Posterior cingulate gyrus (tissue), 11 donors: ENCODE measurements around the gene A2M.

Experiments
- DNase-seq, 10 donors: peaks; one replicate each; pipeline versions ENCODE4 v3.0.0 to v3.0.0-alpha.2; 2020 to 2021; ENCODE audit warnings: mixed read lengths in 3 of 10
- intact Hi-C: fragments of 100-400 bp; cut with DNase I; formaldehyde crosslinking; loops from one replicate; pipeline ENCODE4 v1.15.1; 2023

A2M gene

DNA sequence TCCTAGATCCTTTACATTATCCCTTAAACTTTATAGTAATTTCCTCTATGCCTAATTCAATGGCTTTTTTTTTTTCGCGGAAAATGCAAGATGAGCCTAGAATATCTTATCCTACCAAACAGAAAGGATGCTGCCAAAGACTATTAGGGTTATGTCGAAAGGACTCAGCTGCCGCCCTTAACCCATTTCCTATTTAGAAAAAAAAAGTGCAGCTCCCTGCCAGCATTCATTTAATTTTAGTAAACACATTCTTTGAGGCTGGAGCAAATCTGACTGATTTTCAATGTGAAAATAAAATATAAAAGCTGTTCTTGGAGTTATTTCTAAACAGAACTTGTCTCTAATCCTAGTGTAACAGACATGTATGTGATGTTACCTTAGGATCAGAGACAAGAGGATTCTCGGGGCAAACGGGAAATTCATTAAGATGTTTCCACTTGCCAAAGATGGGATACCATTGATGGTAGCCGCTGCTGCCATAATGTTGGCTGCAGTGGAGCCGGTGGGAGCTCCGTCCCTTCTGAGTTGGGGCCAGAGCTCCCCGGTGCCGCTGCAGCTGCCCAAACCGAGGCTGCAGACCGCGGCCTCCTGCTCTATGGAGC is 8.2 kb upstream of the A2M start:
- intact Hi-C loops = no loop called here
- no peak for DNase-seq

DNA sequence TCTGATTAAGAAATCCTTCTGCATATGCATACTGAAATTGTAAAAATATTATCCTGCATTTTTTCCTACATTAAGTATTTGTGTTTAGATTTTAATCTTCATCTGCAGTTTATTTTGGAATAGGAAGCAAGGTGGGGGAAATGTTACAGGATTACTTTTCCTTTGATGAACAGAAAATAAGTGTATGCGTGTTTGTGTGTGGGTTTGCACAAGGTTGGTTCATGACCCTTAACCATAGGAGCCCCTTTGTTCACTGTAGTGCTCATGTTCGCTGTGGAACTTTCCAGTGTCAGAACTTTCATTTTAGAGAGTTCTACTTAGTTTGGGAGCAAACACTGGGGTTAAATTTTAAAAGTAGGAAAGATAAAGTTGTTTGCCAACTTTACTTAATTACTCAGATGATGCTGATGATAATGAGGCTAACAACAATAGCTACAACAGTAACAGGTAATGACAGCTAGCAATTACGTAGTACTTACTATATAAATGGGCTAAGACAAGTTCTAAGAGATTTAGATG is 6.4 kb upstream of the A2M start:
- DNase-seq = no peak
- intact Hi-C loops = no loop called here

DNA sequence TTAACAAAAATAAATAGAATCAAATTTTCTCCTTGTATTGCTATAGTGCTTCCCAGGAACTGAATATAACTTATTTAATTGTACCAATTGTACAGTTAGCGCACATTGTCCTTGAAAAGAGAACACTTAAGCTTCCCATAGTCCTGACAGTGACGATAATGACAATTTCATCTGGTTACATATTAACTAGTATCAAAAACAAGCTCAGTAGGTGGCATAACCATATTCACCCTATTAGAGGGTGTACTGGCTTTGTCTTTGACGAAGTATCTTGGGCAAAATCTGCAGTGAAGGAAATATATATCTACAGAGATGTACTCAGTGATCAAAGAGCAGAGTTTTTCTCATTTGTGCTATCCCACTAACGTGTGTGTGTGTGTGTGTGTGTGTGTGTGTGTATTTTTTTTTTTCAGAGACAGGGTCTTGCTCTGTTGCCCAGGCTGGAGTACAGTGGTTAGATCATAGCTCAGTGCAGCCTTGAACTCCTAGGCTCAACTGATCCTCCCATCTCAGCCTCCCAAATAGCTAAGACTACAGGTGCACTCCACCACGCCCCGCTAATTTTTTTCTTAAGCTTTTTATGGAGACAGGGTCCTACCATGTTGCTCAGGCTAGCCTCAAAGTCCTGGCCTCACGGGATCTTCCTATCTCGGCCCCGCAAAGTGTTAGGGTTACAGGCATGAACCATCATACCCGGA is 4.9 kb upstream of the A2M start:
- intact Hi-C loops = no loop called here
- DNase-seq = no peak

DNA sequence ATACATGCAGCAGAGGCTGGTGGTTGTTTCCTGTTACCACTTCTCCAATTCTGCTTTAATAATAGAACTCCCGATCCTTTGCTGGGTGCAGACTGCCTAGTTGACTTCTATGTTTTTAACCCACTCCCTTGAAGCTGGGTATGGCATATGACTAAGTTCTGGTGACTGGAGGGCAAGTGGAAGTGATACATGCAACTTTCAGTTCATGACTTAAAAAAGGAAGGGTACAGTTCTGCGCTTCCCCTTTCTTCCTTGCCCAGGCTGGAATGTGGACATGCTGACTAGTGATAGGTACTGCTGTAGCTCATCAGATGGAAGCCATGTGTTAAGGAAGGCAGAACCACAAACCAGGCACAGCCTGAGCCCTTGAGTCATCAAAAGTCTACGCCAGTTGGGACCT is 2.4 kb upstream of the A2M start:
- peak in 1 of 10 donors; percentile 72 for DNase-seq
- intact Hi-C loops = no loop called here

DNA sequence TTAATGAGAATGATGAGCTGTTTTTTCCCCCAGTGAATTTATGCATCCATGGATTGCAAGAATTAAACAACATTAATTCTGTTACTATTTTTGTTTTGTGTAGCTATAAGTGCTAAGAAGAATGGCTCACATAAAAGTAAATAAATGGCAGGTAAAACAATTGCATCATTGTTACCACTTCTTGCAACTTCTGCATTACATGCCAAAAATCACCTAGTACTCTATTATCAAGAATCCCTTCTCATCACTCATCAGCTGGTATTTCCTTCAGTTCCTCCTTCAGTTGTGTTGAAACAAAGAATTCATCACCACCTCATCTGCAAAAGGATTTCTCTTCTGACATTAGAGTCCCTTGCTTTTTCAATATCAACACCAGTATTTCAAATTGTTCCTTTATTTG is 773 bp downstream of the A2M start:
- DNase-seq = no peak
- intact Hi-C loops = no loop called here

DNA sequence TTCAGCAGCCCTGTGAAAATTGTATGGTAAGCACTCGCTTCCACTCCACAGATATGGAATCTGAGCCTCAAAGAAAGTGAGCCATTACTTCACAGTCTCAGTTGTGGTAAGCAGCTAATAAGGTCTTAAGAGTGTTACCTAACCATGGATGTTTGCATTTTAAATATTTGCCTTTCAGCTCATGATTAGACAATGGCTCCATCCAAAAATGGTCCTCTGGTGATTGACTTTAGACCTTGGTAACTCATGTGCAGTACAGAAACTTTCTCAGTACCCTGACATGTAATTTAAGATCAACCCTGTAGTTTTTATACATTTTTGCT is 1.8 kb downstream of the A2M start:
- intact Hi-C loops = no loop called here
- no peak for DNase-seq

DNA sequence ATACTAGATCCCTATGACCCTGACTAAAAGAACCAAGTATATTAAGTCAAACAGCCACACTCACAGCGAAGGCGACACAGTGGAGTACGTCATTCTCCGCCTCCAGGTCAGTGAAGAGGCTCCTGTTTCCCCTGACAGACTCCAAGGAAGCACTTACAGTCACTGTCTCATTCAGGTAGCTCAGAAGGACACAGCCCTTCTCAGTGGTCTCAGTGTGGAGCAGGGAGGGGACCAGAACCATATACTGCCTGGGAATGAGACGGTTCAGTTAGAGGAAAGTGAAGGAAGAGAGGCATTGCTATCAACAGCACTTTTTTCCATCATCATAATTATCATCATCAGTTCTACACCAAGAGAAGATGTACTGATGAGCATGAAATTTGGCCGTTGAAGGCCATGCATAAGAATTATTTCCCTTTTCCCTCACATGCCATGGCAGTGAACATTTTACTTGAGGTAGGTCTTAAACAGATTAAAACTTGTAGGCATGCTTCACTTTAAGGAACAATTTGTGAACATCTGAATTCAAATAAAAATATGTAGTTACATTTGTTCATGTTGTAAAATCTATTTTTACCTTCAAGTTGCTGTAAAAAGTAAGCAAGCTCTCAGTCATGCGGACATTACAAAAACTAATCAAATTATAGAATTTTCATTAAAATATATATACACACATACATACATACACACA is 2.3 kb downstream of the A2M start:
- intact Hi-C loops = no loop called here
- no peak for DNase-seq

DNA sequence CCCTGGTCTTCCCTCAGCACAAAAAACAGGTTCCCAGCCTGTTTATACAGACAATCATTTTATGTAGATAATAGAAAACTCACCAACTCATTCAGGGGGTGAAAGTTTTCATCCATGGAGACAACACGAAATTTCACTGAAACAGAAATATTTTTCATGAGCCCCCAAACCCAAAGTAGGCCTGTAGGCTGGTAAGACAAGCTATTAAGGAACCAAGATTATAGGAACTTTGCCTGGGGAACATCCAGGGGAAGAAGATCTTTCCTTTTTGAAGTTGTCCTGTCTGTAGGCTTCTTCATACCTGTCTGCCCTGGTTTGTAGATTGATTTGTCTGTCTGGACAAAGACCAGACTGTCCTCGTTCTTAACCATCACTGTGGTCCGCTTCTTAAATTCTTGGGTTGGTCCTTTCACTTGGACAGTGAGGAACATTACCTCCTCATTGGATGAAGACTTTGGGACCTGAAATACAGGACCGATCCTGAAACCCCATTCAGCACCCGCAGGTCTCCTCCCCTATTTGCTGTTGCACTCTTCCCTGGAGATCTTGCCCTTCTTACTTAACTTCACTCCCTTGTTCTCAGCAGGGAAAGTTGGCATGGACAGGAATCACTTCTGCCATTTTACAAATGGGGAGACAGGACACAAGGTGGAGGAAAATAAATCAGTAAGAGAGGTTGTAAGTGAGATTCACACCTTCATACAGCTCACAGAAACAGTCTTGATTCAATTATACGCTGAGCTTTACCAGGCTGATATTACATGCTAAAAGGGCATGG is 3.5 kb downstream of the A2M start:
- no peak for DNase-seq
- intact Hi-C loops = no loop called here

DNA sequence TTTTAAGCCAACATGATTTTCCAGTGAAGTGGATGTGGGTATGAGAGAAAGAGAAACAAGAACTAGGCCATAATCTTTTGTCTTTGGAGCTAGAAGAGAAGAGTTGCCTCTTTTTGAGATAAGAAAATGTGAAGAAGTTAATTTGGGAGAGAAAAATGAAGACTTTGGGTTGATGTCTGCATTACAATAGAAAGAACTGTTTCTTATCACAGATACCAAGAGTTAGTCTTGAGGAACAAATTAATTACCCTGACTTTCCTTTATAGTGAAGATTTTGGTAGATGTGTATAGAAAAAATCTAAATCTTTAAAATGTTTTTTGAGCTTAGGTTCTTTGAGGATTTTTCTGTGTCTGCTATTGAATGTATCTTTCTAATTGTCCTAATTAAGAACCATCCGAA is 4.2 kb downstream of the A2M start:
- DNase-seq = no peak
- intact Hi-C loops = no loop called here

DNA sequence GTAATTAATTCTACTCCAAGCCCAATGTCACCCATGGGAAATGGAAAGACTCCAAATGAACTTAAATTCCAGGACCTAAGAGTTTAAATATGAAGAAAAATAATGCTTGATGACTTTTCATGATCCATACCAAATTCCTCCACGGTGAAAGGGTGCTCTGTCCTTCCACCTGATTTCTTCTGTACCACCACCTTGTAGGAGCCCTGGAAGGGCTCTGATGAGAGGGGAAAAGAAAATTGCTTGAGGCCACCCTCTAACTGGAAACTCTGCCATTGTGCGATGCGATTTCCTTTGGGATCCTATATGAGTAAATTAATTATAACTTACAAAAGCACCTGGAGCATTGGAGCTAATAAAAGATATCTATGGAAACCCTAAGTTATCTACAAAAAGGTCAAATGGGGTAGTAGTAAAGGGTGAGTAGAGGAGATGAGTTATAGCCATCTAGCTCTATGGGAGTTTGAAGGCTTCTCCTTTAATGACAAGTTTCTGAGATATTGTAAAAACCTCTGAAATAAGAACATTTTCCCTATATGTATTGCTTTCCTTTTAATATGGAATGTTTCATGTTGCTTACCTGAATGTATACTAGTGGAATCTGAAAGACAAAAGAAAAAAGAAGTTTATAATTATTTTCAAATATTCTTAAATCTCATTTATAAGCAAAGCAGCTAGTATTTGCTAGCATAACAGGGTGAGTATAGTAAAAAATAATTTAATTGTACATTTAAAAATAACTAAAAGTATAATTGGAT is 5.8 kb downstream of the A2M start:
- intact Hi-C loops = no loop called here
- DNase-seq = no peak

DNA sequence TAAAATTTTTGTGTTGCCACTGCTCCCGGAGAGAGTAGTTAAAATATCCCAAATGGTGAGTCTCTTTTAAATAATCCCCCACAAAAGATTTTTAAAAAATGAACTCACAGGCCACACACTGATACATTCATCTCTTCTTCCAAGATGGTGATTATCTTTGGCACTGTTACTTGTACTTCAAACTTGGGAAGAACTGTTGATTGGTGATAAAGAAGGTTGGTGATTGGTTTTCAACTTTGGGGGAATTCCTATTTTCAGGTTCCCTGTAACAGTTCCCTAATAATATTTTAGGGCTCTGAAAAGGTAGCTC is 6.6 kb downstream of the A2M start:
- no peak for DNase-seq
- intact Hi-C loops = no loop called here

DNA sequence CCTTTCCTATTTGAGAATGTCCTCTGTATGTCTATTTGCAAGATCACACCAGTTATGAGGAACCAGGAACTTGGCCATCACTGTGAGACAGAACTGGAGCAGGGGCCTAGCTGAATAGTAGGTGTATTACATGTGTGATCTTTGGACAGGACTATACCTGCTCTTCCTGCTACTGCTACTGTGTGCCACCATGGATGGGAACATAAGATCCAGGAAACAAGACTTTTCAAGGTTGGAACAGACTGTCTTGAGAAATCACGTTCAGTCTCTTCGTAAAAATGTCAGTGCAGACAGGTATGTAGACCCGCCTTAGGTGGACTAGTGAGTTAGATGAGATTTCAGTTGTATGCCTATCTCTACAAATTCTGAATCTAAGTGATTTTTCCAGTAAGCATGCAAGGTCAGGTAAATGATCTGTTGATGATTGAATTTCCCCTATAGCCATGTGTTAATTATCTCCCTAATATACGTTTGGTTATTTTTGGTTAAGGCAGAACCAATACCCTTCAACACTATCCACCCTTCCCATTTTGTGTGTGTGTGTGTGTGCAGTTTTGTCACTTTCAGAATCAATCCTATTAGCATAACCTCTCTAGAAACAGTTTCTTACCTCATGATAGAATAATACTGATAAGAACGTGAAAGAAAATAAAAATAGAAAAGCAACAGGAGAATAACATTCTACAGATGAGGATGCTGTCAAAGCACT is 7.1 kb downstream of the A2M start:
- intact Hi-C loops = no loop called here
- no peak for DNase-seq

DNA sequence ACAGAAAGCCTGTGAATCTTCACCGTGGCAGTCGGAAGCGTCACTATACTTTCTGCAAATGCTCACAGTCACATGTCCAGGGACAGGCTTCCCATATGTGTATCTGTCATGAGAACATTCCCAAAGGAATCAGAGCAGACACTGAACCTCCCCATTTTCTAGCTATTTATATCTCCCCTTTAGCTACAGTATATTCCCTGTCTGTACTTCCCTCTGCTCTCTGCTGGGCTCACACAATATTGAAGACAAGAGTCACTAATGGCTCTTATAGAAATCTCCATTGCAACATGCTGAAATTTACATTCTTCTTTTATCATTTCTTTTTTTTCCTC is 8.2 kb downstream of the A2M start:
- no peak for DNase-seq
- intact Hi-C loops = no loop called here

DNA sequence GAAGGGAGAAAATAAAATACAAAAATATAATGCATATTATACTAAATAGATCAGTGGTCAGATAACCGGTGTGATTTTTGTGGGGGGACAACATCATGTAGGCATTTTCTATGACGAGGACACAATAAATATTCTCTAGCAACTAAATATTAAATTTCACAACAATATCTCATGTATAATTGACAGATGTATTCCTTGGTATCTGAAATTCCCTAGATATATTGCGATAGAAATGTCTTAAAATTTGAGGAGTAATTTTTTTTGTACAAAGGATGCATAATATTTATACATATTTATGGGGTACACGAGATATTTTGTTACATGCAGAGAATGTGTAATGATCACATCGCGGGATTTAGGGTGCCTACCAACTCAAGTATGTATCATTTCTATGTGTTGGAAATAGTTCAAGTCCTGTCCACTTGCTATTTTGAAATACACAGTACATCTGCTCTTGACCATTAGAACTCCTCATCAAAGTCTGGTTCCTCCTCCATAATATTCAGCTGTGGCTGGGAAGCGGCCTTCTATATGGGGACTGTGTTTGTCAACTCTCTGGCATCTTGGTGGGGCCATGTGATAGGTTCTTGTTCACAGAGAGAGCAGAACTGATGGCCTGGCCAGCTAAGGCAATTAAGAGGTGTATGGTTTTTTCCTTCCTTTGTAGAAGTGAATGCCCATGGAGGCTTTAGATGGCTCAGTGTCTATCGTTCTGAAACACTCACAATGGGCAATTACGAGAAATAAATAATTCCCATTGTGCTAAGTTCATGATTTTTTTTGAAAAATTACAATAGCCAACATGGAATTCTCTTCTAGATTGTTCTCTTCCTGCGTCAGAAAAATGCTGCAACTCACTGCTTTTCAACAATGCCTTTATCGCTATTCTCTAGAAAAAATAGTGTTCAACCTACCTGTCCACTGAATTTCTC is 8.8 kb downstream of the A2M start:
- DNase-seq = no peak
- intact Hi-C loops = no loop called here

DNA sequence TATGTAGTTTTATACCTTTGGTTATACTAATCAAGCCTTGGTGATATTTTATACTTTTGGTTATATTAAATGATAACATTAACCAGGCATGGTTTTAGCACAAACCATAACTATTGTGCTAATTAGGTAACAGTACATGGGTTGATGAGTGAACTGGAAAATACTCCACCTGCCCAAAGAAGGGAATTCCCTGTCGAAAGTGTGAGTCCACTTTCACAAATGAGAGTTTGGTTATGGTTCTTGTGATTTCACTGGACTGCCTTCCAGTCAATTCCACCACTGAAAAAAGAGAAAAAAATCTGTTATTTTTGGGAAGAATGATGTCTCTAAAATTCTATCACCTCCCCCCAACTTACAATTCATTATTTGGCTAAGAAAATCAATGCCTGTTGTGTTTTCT is 9.7 kb downstream of the A2M start:
- DNase-seq = no peak
- intact Hi-C loops = no loop called here

DNA sequence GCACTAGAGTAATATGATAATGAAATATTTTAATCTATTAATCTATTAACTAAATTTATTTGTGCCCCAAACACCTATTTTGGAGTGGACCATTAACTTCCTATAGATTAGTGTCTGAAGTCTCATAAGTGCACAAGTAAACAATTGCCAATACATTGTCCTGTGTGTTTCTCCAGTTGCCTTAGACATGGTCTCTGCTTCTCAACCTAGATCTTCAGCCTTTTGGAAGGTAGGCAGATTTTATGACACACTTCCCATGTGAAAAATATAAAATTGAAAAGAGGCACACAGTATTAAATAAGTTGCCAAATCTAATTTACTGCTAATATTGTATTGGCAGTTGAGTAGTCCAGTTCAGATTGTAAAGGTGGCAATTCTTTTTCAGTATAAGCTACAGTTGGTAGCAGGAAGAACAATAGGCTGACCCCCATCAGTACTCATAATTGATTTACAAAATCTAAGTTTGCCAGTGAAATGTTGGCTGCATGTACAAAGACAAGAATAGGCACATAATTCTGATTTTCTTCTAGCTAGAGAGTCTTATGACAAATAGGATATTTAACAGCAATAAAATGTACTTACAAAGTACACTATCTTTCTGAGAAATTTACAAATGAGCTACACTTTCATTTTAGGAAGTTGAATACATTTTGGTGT is 10.8 kb downstream of the A2M start:
- intact Hi-C loops = no loop called here
- DNase-seq = no peak

DNA sequence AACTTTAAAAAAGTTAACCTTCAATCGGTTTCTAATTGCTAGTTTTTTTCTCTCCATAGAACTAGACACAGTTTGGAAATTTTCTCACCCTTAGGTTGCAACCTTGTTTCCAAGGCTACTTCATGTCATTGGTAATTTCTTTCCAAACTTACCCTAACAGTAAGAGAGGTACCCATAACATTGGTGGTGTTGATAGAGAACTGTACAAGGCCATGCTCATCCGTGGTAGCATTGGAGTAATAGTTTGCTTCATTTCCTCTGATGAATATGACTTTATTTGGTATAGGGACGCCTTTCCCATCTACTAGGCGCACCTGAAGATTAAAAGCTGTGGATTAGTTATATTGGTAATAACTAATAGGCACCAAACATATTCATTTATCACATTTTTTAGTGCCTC is 11.6 kb downstream of the A2M start:
- DNase-seq = no peak
- intact Hi-C loops = no loop called here

DNA sequence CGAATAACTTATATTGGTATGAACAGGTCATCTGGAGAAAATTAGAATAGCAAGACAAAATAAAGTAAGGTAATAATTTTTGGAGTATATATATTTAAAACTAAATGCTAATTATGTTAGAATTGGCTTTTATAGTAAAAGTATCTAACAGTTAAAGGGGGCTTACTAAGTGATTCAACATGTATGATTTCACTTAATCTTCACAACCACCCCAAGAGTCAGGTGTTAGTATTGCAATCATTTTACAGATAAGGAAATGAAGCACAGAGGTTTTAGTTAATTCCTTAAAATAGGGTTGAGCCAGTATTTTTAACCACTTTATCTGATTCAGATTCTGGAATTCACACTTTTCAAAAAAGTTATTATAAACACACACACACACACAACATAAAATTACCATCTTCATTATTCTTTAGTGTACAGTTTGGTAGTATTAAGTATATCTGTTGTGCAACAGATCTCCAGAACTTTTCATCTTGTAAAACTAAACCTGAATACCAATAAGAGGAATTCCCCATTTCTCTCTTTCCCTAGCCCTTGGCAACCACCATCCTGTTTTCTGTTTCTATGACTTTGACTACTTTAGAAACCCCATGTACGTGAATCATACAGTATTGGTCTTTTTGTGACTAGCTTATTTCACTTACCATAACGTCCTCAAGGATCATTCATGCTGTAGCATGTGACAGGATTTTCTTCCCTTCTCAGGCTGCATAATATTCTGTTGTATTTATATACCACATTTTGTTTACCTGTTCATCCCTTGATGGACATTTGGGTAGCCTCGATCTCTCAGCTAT is 12.5 kb downstream of the A2M start:
- no peak for DNase-seq
- intact Hi-C loops = no loop called here
